SU-DHL-6 (cell line): ENCODE data around the gene USP7.

ENCODE experiments used
- H2AFZ ChIP-seq: fragments of 200-600 bp; sonication (generic); 2 replicates; pipeline ENCODE4 v1.6.1; 2014; ENCODE audit warnings: low read depth, mild to moderate bottlenecking, moderate library complexity, mixed read lengths, antibody characterized with exemption, low read length; ENCODE audit not compliant: severe bottlenecking
- H3F3A ChIP-seq: fragments of 200-600 bp; shearing (Covaris generic); 2 replicates; pipeline ENCODE4 v1.6.0; 2016; ENCODE audit warnings: antibody characterized with exemption, mild to moderate bottlenecking; ENCODE audit not compliant: insufficient read depth
- H3K27ac ChIP-seq: fragments of 200-600 bp; sonication (generic); 2 replicates; pipeline ENCODE4 v1.5.1; 2016; ENCODE audit warnings: low read depth, mild to moderate bottlenecking, low read length, moderate library complexity, mixed read lengths
- H3K27me3 ChIP-seq: fragments of 200-600 bp; sonication (generic), shearing (Covaris generic); 2 replicates; pipeline ENCODE4 v1.6.0; 2014; ENCODE audit warnings: mild to moderate bottlenecking, low read length
- H3K36me3 ChIP-seq: fragments of 200-600 bp; sonication (generic); 2 replicates; pipeline ENCODE4 v1.6.1; 2014; ENCODE audit warnings: mild to moderate bottlenecking, low read length, mixed read lengths
- H3K4me2 ChIP-seq: fragments of 300-600, 200-600 bp; shearing (Covaris generic), sonication (generic); 2 replicates; pipeline ENCODE4 v1.6.0; 2014; ENCODE audit warnings: low read length, low read depth, mild to moderate bottlenecking; ENCODE audit not compliant: poor library complexity, severe bottlenecking
- H3K4me3 ChIP-seq: fragments of 200-600 bp; sonication (generic); 2 replicates; pipeline ENCODE4 v1.5.1; 2014; ENCODE audit warnings: antibody characterized with exemption, low read length, mild to moderate bottlenecking, mixed read lengths; ENCODE audit not compliant: insufficient read depth, poor library complexity, severe bottlenecking
- H3K79me2 ChIP-seq: fragments of 200-600 bp; sonication (generic); 2 replicates; pipeline ENCODE4 v1.6.1; 2014; ENCODE audit warnings: mild to moderate bottlenecking, low read length, moderate library complexity; ENCODE audit not compliant: insufficient read depth
- H3K9ac ChIP-seq: fragments of 200-600 bp; sonication (generic); 2 replicates; pipeline ENCODE4 v1.7.0; 2014; ENCODE audit warnings: mild to moderate bottlenecking, low read length
- H3K9me2 ChIP-seq: fragments of 200-600 bp; sonication (generic); replicated peaks from 2 replicates; pipeline ENCODE4 v1.6.1; 2014; ENCODE audit warnings: low read length; ENCODE audit not compliant: insufficient read depth
- H3K9me3 ChIP-seq: fragments of 200-600 bp; sonication (generic); 2 replicates; pipeline ENCODE4 v1.6.1; 2014; ENCODE audit warnings: low read length, mixed read lengths; ENCODE audit not compliant: insufficient read depth
- H4K20me1 ChIP-seq: fragments of 200-600 bp; sonication (generic); 2 replicates; pipeline ENCODE4 v1.6.1; 2014; ENCODE audit warnings: low read depth, mild to moderate bottlenecking, antibody characterized with exemption, low read length, moderate library complexity, mixed read lengths
- CTCF ChIP-seq: fragments of 200-600 bp; sonication (generic); IDR thresholded peaks from one replicate; pipeline ENCODE4 v1.5.1; 2017; ENCODE audit warnings: antibody characterized with exemption, mild to moderate bottlenecking, low read length, moderate library complexity; ENCODE audit not compliant: insufficient read depth, poor library complexity, severe bottlenecking
- EZH2phosphoT487 ChIP-seq: fragments of 200-600 bp; sonication (generic), shearing (Covaris generic); conservative IDR thresholded peaks from 2 replicates; pipeline ENCODE4 v1.6.1; 2018; ENCODE audit warnings: mild to moderate bottlenecking, antibody characterized with exemption, low read length, moderate library complexity, mixed read lengths

USP7 gene

GRCh38 chr16:8853611-8854010, 110.1 kb downstream of the USP7 start:
- TF ChIP-seq EZH2phosphoT487 (no peak), CTCF (no peak)
- no peak overlapping the region for H2AFZ ChIP-seq
- no peak overlapping the region for H3K4me2 ChIP-seq
- no peaks in the 10 kb centered on the region for H3K27me3 ChIP-seq
- no peak overlapping the region for H3K4me3 ChIP-seq
- H3K9me2 ChIP-seq, result no peaks in the 10 kb centered on the region
- H3K9me3 ChIP-seq, result no peaks in the 10 kb centered on the region
- no peaks in the 10 kb centered on the region; the same call in 1 of the 2 replicates for H3K36me3 ChIP-seq
- no peaks in the 10 kb centered on the region for H3K79me2 ChIP-seq
- H3F3A ChIP-seq, result peaks cover 8% of the 10 kb centered on the region; the same call in 1 of the 2 replicates
- H3K27ac ChIP-seq, result no peak overlapping the region
- no peaks in the 10 kb centered on the region for H4K20me1 ChIP-seq
- H3K9ac ChIP-seq, result no peak overlapping the region

DNA sequence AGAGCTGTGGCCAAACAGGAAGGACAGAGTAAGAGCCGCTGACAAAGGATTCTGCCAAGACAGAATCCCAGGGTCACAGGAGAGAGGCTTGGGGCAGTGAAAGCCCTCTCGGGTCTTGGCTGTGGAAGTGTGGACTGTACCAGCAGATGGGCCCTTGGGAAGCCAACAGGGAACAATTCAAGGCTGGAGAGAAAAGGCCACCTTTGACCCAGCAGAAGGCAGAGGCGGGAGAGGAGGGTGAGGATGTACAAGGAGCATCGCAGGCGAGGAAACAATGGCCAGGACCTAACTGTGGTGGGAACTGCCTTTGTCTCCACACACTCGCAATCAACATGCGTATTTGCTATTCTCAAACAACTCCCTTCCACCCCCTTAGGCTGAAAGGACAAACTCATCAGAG, 110.6 kb downstream of the USP7 start:
- Histone ChIP-seq H4K20me1 (no peaks in the 10 kb centered on the region), H3K9ac (no peak overlapping the region), H2AFZ (no peak overlapping the region), H3K27ac (no peak overlapping the region), H3K4me2 (no peak overlapping the region), H3K9me2 (no peaks in the 10 kb centered on the region), H3K36me3 (no peaks in the 10 kb centered on the region; the same call in 1 of the 2 replicates), H3K9me3 (no peaks in the 10 kb centered on the region), H3K27me3 (no peaks in the 10 kb centered on the region), H3K79me2 (no peaks in the 10 kb centered on the region), H3F3A (0 out of 2 replicates have a peak, but pooled peaks cover 7% of the 10 kb centered on the region), H3K4me3 (no peak overlapping the region)
- TF ChIP-seq EZH2phosphoT487, result no peak
- TF ChIP-seq CTCF, result no peak

DNA sequence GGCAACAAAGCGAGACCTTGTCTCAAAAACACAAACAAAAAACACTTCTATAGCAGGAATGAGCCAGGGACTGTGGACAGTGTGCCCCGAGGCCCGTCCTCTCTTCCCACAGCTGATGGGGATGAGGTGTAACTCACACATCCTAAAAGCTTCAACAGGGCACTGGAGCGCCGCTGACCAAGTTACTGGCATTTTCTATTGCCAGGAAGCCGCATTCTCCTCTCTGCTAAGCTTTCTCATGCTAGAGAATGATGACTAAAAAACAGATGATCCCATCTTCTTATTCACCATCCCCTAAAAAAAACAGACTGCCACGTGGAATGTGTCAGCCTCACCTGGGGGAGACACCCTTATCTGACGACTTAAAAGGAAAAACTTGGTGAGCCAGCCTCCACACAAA, 111.2 kb downstream of the USP7 start:
- Histone ChIP-seq H3K79me2 (no peaks in the 10 kb centered on the region), H3K27me3 (no peaks in the 10 kb centered on the region), H3K4me3 (no peak overlapping the region), H3K27ac (no peak overlapping the region), H3K36me3 (no peaks in the 10 kb centered on the region; the same call in 1 of the 2 replicates), H3K9me2 (no peaks in the 10 kb centered on the region), H4K20me1 (no peaks in the 10 kb centered on the region), H3K9ac (no peak overlapping the region), H3K4me2 (no peak overlapping the region), H3F3A (0 out of 2 replicates have a peak, but pooled peaks cover 7% of the 10 kb centered on the region), H2AFZ (no peak overlapping the region), H3K9me3 (no peaks in the 10 kb centered on the region)
- TF ChIP-seq EZH2phosphoT487 (no peak), CTCF (no peak)
